Astrocyte (in vitro differentiated cells and primary cell): ENCODE results near the gene PRKRA. TPM values are rescaled to one million over a fixed set of nuclear protein-coding genes. Genes with fewer than 3 reads are reported as not detected.

Experiments used
- DNase-seq: peaks from one replicate; pipeline ENCODE4 v3.0.0-alpha.2; 2010; ENCODE audit warnings: low read depth
- FAIRE-seq: peaks from 2 replicates; lab custom pipeline; 2011; peaks lifted over from hg19 to GRCh38; lab: Jason Lieb, UNC
- H2AFZ ChIP-seq: 2 replicates; pipeline ENCODE4 v1.6.0; 2012; ENCODE audit warnings: low read depth, low read length, inconsistent platforms
- H3K27ac ChIP-seq: 2 replicates; pipeline ENCODE4 v1.5.1; 2011; ENCODE audit warnings: low read depth, low read length, inconsistent platforms
- H3K27me3 ChIP-seq: 2 replicates; pipeline ENCODE4 v1.6.0; 2011; ENCODE audit warnings: low read length, inconsistent platforms; ENCODE audit not compliant: insufficient read depth
- H3K36me3 ChIP-seq: 2 replicates; pipeline ENCODE4 v1.5.1; 2011; ENCODE audit warnings: low read length, inconsistent platforms; ENCODE audit not compliant: insufficient read depth
- H3K4me1 ChIP-seq: 2 replicates; pipeline ENCODE4 v1.5.1; 2011; ENCODE audit warnings: low read length, inconsistent platforms; ENCODE audit not compliant: insufficient read depth
- H3K4me2 ChIP-seq: 2 replicates; pipeline ENCODE4 v1.6.0; 2012; ENCODE audit warnings: low read length, inconsistent platforms
- H3K4me3 ChIP-seq: 2 replicates; pipeline ENCODE4 v1.5.1; 2011; ENCODE audit warnings: low read depth, mild to moderate bottlenecking, low read length, inconsistent platforms; ENCODE audit not compliant: insufficient read depth
- H3K79me2 ChIP-seq: 2 replicates; pipeline ENCODE4 v1.6.0; 2012; ENCODE audit warnings: mild to moderate bottlenecking, low read length, inconsistent platforms; ENCODE audit not compliant: insufficient read depth
- H3K9ac ChIP-seq: 2 replicates; pipeline ENCODE4 v1.6.0; 2012; ENCODE audit warnings: mild to moderate bottlenecking, low read length, inconsistent platforms
- H3K9me3 ChIP-seq: 2 replicates; pipeline ENCODE4 v1.5.1; 2012; ENCODE audit warnings: low read depth, mild to moderate bottlenecking, low read length, inconsistent platforms; ENCODE audit not compliant: insufficient read depth
- H4K20me1 ChIP-seq: 2 replicates; pipeline ENCODE4 v1.6.0; 2012; ENCODE audit warnings: low read length, inconsistent platforms; ENCODE audit not compliant: insufficient read depth
- H3K27ac Mint-ChIP-seq: one replicate; pipeline ENCODE4 v1.8.0; 2021; ENCODE audit warnings: mild to moderate bottlenecking, mixed read lengths; ENCODE audit not compliant: unreplicated experiment
- H3K27me3 Mint-ChIP-seq: one replicate; pipeline ENCODE4 v1.8.0; 2021; ENCODE audit warnings: low read depth, mixed read lengths; ENCODE audit not compliant: unreplicated experiment
- H3K36me3 Mint-ChIP-seq: one replicate; pipeline ENCODE4 v1.8.0; 2021; ENCODE audit warnings: low read depth, mixed read lengths; ENCODE audit not compliant: unreplicated experiment
- H3K4me1 Mint-ChIP-seq: one replicate; pipeline ENCODE4 v1.8.0; 2021; ENCODE audit warnings: low read depth, mixed read lengths; ENCODE audit not compliant: unreplicated experiment
- H3K4me3 Mint-ChIP-seq: one replicate; pipeline ENCODE4 v1.8.0; 2021; ENCODE audit warnings: mild to moderate bottlenecking, moderate library complexity, mixed read lengths; ENCODE audit not compliant: unreplicated experiment
- H3K9me3 Mint-ChIP-seq: one replicate; pipeline ENCODE4 v1.8.0; 2021; ENCODE audit warnings: mild to moderate bottlenecking, mixed read lengths; ENCODE audit not compliant: unreplicated experiment
- CTCF ChIP-seq: IDR thresholded peaks from 2 replicates; pipeline ENCODE4 v1.5.1; 2011; ENCODE audit warnings: low read depth, mild to moderate bottlenecking, inconsistent platforms, low read length, moderate library complexity; ENCODE audit not compliant: insufficient read depth
- EZH2 ChIP-seq: IDR thresholded peaks from 2 replicates; pipeline ENCODE4 v1.6.1; 2012; ENCODE audit warnings: mild to moderate bottlenecking, low read length, inconsistent platforms; ENCODE audit not compliant: insufficient read depth
- total RNA-seq: library from RNA; stranded (reverse); gene quantifications from 2 replicates; pipeline ENCODE4 v1.2.1, GENCODE V29; 2021

Gene PRKRA
- total RNA-seq, 1 donor from 2014 or later, result 43.2 TPM

- Mint-ChIP-seq H3K27me3 (no peaks in the 10 kb centered on the region), H3K36me3 (peaks cover 9% of the 10 kb centered on the region), H3K27ac (peak overlapping the region; percentile 89), H3K9me3 (no peaks in the 10 kb centered on the region), H3K4me1 (peaks cover 22% of the 10 kb centered on the region), H3K4me3 (peak overlapping the region; percentile 92)
- H3K4me1 ChIP-seq, result peaks cover 14% of the 10 kb centered on the region
- H4K20me1 ChIP-seq, result peaks cover 36% of the 10 kb centered on the region
- peak overlapping the region; percentile 97 for H3K27ac ChIP-seq
- no peaks in the 10 kb centered on the region for H3K27me3 ChIP-seq
- no peak for TF ChIP-seq CTCF
- no peak for TF ChIP-seq EZH2
- peak overlapping the region; percentile 98 for H3K9ac ChIP-seq
- H3K4me3 ChIP-seq, result peak overlapping the region; percentile 89
- H3K79me2 ChIP-seq, result peaks cover 43% of the 10 kb centered on the region
- H3K9me3 ChIP-seq, result no peaks in the 10 kb centered on the region
- DNase-seq (no peak), FAIRE-seq (no peak)
- H3K4me2 ChIP-seq, result peak overlapping the region; percentile 98
- peak overlapping the region; percentile 94 for H2AFZ ChIP-seq
- H3K36me3 ChIP-seq, result peaks cover 24% of the 10 kb centered on the region
Measured at GRCh38 chr2:178449700-178450523, 1.1 kb downstream of the PRKRA start.

GRCh38 chr2:178448968-178449661, 1.9 kb downstream of the PRKRA start:
- FAIRE-seq (no peak), DNase-seq (no peak)
- Histone ChIP-seq H3K4me1 (peaks cover 14% of the 10 kb centered on the region), H3K4me2 (peak overlapping the region; percentile 98), H3K36me3 (peaks cover 30% of the 10 kb centered on the region), H3K4me3 (peak overlapping the region; percentile 89), H3K9me3 (no peaks in the 10 kb centered on the region), H3K9ac (peak overlapping the region; percentile 98), H3K27ac (no peak overlapping the region), H4K20me1 (peaks cover 36% of the 10 kb centered on the region), H3K79me2 (peaks cover 43% of the 10 kb centered on the region), H3K27me3 (no peaks in the 10 kb centered on the region), H2AFZ (no peak overlapping the region)
- no peaks in the 10 kb centered on the region for H3K27me3 Mint-ChIP-seq
- H3K4me1 Mint-ChIP-seq, result peaks cover 19% of the 10 kb centered on the region
- H3K9me3 Mint-ChIP-seq, result no peaks in the 10 kb centered on the region
- peak overlapping the region; percentile 92 for H3K4me3 Mint-ChIP-seq
- TF ChIP-seq EZH2 (no peak), CTCF (no peak)
- H3K36me3 Mint-ChIP-seq, result peaks cover 9% of the 10 kb centered on the region
- H3K27ac Mint-ChIP-seq, result peak overlapping the region; percentile 37
